DMS53 treated with DMSO at 0.1 percent for 48 hours (cell line): ENCODE measurements around the gene GUK1.

Experiments
- DNase-seq: peaks from one replicate; lab custom pipeline; 2025; ENCODE audit not compliant: unreplicated experiment; lab: John Stamatoyannopoulos, UW

Gene GUK1

GRCh38 chr1:228125185-228125584 lies 14.9 kb upstream of the GUK1 start:
- DNase-seq: no peak

GRCh38 chr1:228131766-228132165 lies 8.3 kb upstream of the GUK1 start:
- DNase-seq: no peak

GRCh38 chr1:228134591-228134990 lies 5.5 kb upstream of the GUK1 start:
- no peak for DNase-seq

GRCh38 chr1:228136901-228137300 lies 3.2 kb upstream of the GUK1 start:
- DNase-seq: no peak

GRCh38 chr1:228139406-228139930 lies 611 bp upstream of the GUK1 start:
- DNase-seq: no peak

- DNase-seq: no peak
Measured at GRCh38 chr1:228140724-228141225, 696 bp downstream of the GUK1 start.

GRCh38 chr1:228141226-228142044 lies 1.4 kb downstream of the GUK1 start:
- no peak for DNase-seq

- no peak for DNase-seq
Measured at GRCh38 chr1:228142155-228142691, 2.1 kb downstream of the GUK1 start.

- DNase-seq: no peak
Measured at GRCh38 chr1:228142701-228143136, 2.6 kb downstream of the GUK1 start.

- no peak for DNase-seq
Measured at GRCh38 chr1:228143480-228144192, 3.6 kb downstream of the GUK1 start.

GRCh38 chr1:228144193-228144992 lies 4.3 kb downstream of the GUK1 start:
- no peak for DNase-seq

- no peak for DNase-seq
Measured at GRCh38 chr1:228144993-228145343, 4.9 kb downstream of the GUK1 start.

- DNase-seq: no peak
Measured at GRCh38 chr1:228145463-228146416, 5.7 kb downstream of the GUK1 start.

- DNase-seq: no peak
Measured at GRCh38 chr1:228146417-228147150, 6.5 kb downstream of the GUK1 start.

- no peak for DNase-seq
Measured at GRCh38 chr1:228147151-228147693, 7.1 kb downstream of the GUK1 start.

- no peak for DNase-seq
Measured at GRCh38 chr1:228147768-228148167, 7.7 kb downstream of the GUK1 start.

- no peak for DNase-seq
Measured at GRCh38 chr1:228148196-228148861, 8.2 kb downstream of the GUK1 start.

- DNase-seq: no peak
Measured at GRCh38 chr1:228148935-228149405, 8.9 kb downstream of the GUK1 start.
